Measurements from ENCODE around the gene FRMPD4. TPM values are rescaled to one million over a fixed set of nuclear protein-coding genes. Genes with fewer than 3 reads are reported as not detected.
"Not testable (repeated sequence)": the region's sequence is repeated elsewhere in the genome, so short reads cannot be mapped to it uniquely, and the experiment has no call there.

The FRMPD4 gene
- total RNA-seq, 2 experiments from 2014 or later: not detected

DNA sequence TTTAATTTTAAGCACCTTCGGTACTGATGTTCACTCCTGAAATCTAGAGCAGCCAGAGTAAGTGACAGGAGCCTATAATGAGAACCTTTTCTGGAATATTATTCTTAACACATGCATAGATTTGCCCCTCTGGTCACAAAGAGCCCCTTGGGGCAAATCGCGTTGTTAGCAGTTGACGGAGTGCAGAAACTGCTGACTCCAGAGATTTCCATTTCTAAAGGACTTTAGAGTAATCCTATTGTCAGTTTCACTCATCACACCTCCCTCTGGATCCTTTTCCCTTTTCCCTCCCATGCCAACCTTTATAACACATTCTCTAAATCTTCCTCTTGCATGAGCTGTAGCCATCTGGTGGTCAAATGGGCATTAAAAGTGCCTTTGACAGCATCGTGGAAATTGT, 388.0 kb downstream of the FRMPD4 start:
- intact Hi-C loops (cut with micrococcal nuclease): no loop called here
- Mint-ChIP-seq H3K27ac (no peak overlapping the region), H3K27me3 (peaks cover 3% of the 10 kb centered on the region), H3K36me3 (ENCODE audit: low read depth) (no peaks in the 10 kb centered on the region), H3K4me3 (no peak overlapping the region), H3K9me3 (peaks cover 2% of the 10 kb centered on the region), H3K4me1 (ENCODE audit: low read depth) (no peaks in the 10 kb centered on the region)
- POLR2A ChIA-PET: no interaction called here
- no peak for DNase-seq
- CTCF ChIA-PET: no interaction called here
- ATAC-seq: no peak
- no peak for TF ChIP-seq CTCF (IDR thresholded peaks at IDR 0.05)

- CTCF ChIA-PET; H3K4me1 Mint-ChIP-seq (ENCODE audit: low read depth); POLR2A ChIA-PET; H3K9me3 Mint-ChIP-seq; H3K27ac Mint-ChIP-seq; H3K36me3 Mint-ChIP-seq (ENCODE audit: low read depth); H3K4me3 Mint-ChIP-seq; ATAC-seq; intact Hi-C loops (cut with micrococcal nuclease); DNase-seq; H3K27me3 Mint-ChIP-seq: not testable (repeated sequence)
These were observed 399.8 kb downstream of the FRMPD4 start for GRCh38 chrX:12538096-12538495.

DNA sequence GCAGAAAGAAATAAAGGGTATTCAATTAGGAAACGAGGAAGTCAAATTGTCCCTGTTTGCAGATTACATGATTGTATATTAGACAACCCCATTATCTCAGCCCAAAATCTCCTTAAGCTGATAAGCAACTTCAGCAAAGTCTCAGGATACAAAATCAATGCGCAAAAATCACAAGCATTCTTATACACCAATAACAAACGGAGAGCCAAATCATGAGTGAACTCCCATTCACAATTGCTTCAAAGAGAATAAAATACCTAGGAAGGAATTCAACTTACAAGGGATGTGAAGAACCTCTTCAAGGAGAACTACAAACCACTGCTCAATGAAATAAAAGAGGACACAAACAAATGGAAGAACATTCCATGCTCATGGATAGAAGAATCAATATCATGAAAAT, 404.0 kb downstream of the FRMPD4 start:
- H3K27ac Mint-ChIP-seq; ATAC-seq; H3K4me1 Mint-ChIP-seq (ENCODE audit: low read depth); DNase-seq; POLR2A ChIA-PET; CTCF ChIA-PET; H3K9me3 Mint-ChIP-seq; H3K36me3 Mint-ChIP-seq (ENCODE audit: low read depth); H3K4me3 Mint-ChIP-seq; H3K27me3 Mint-ChIP-seq; intact Hi-C loops (cut with micrococcal nuclease): not testable (repeated sequence)

DNA sequence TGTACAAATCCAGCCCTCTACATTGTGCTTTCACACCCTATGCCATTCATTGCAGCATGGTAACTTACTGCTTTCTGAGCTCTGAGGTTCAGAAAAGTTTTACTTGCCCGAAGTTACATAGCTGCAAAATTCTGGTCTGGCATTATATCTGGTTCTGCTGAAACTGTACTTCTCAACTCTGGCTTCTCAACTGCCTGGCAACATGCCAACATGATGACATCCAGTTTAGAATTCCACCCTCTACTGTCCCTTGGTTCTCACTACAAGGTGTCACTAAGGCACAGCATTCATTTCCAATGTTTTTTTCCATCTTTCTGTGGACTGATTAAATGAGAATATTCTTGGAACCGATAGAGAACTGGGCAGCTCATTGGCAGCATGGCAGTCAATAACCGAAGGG, 410.1 kb downstream of the FRMPD4 start:
- CTCF ChIA-PET: no interaction called here
- Mint-ChIP-seq H3K36me3 (ENCODE audit: low read depth) (no peaks in the 10 kb centered on the region), H3K4me3 (no peak overlapping the region), H3K9me3 (no peaks in the 10 kb centered on the region), H3K4me1 (ENCODE audit: low read depth) (no peaks in the 10 kb centered on the region), H3K27me3 (no peaks in the 10 kb centered on the region), H3K27ac (no peak overlapping the region)
- no peak for DNase-seq
- intact Hi-C loops (cut with micrococcal nuclease): no loop called here
- POLR2A ChIA-PET: no interaction called here
- no peak for TF ChIP-seq CTCF (IDR thresholded peaks at IDR 0.05)
- no peak for ATAC-seq

- no peaks in the 10 kb centered on the region for H3K4me1 Mint-ChIP-seq (ENCODE audit: low read depth)
- no peaks in the 10 kb centered on the region for H3K9me3 Mint-ChIP-seq
- ChIA-PET CTCF (no interaction called here), POLR2A (no interaction called here)
- ATAC-seq (no peak), DNase-seq (peak; percentile 6)
- no peaks in the 10 kb centered on the region for H3K36me3 Mint-ChIP-seq (ENCODE audit: low read depth)
- TF ChIP-seq CTCF (IDR thresholded peaks at IDR 0.05): no peak
- intact Hi-C loops (cut with micrococcal nuclease): no loop called here
- no peak overlapping the region for H3K4me3 Mint-ChIP-seq
- no peak overlapping the region for H3K27ac Mint-ChIP-seq
- no peaks in the 10 kb centered on the region for H3K27me3 Mint-ChIP-seq
These were observed 410.5 kb downstream of the FRMPD4 start for GRCh38 chrX:12548746-12549145.

DNA sequence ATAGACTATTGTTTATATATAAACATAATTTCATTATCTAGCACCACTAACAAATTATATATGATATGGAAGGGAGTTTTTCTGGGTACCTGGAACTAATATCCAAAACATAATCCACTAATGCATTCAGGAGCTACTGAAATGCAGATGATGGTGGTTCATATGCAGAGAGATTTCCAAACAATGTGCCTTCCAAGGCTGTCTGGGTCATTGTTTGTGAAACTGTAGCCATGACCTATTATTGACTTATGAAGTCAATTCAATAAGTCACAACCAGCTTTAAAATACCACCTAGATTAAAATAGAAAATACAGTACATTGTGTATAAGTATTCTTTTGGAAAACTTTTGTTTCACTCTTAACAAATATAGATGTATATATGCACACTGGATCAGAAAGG, 415.9 kb downstream of the FRMPD4 start:
- Mint-ChIP-seq H3K36me3 (ENCODE audit: low read depth) (no peaks in the 10 kb centered on the region), H3K27me3 (no peaks in the 10 kb centered on the region)
- no peak for ATAC-seq

More for the DNA sequence above, 415.9 kb downstream of the FRMPD4 start:
- no peak overlapping the region for H3K27ac Mint-ChIP-seq
- POLR2A ChIA-PET: no interaction called here
- CTCF ChIA-PET: no interaction called here
- intact Hi-C loops (cut with micrococcal nuclease): no loop called here
- TF ChIP-seq CTCF (IDR thresholded peaks at IDR 0.05): no peak
- DNase-seq: no peak
- H3K4me3 Mint-ChIP-seq: no peak overlapping the region
- no peaks in the 10 kb centered on the region for H3K9me3 Mint-ChIP-seq
- H3K4me1 Mint-ChIP-seq (ENCODE audit: low read depth): no peaks in the 10 kb centered on the region

All from activated CD8-positive, alpha-beta T cell treated with anti-CD3 and anti-CD28 coated beads for 36 hours (primary cell).